Coronary artery (tissue), 2 donors: ENCODE measurements around the gene LACTB.

Source experiments
- DNase-seq: peaks from one replicate; pipeline ENCODE4 v3.0.0-alpha.2; 2017; ENCODE audit warnings: low spot score
- H3K27ac ChIP-seq, 2 donors: fragments of 200-600 bp; sonication (generic); one replicate each; pipeline ENCODE4 v1.5.1; 2016 to 2019
- H3K4me3 ChIP-seq: fragments of 200-600 bp; sonication (generic); 2 replicates; pipeline ENCODE4 v1.5.1; 2016; ENCODE audit warnings: mild to moderate bottlenecking, moderate library complexity
- CTCF ChIP-seq: fragments of 200-600 bp; sonication (generic); IDR thresholded peaks from one replicate; pipeline ENCODE4 v1.5.1; 2019; ENCODE audit warnings: antibody characterized with exemption

The LACTB gene

GRCh38 chr15:63110428-63111026 lies 11.1 kb upstream of the LACTB start:
- DNase-seq = no peak
- no peak overlapping the region for H3K27ac ChIP-seq
- TF ChIP-seq CTCF = no peak
- no peak overlapping the region for H3K4me3 ChIP-seq

- DNase-seq = no peak
- H3K27ac ChIP-seq = no peak overlapping the region
- H3K4me3 ChIP-seq = no peak overlapping the region
- no peak for TF ChIP-seq CTCF
These were observed 10.2 kb upstream of the LACTB start for GRCh38 chr15:63111481-63111880.

- TF ChIP-seq CTCF = no peak
- no peak overlapping the region for H3K27ac ChIP-seq
- no peak for DNase-seq
- no peak overlapping the region for H3K4me3 ChIP-seq
These were observed 8.8 kb upstream of the LACTB start for GRCh38 chr15:63112871-63113270.

- Histone ChIP-seq H3K4me3 (no peak overlapping the region), H3K27ac (no peak overlapping the region)
- no peak for DNase-seq
- TF ChIP-seq CTCF = no peak
These were observed 7.2 kb upstream of the LACTB start for GRCh38 chr15:63114465-63114864.

GRCh38 chr15:63118854-63119253 lies 2.8 kb upstream of the LACTB start:
- DNase-seq = no peak
- no peak for TF ChIP-seq CTCF

GRCh38 chr15:63122002-63122875 lies 578 bp downstream of the LACTB start:
- Histone ChIP-seq H3K27ac (peak overlapping the region; percentile 94), H3K4me3 (peak overlapping the region; percentile 92)
- TF ChIP-seq CTCF = no peak
- DNase-seq = peak; percentile 95

More at GRCh38 chr15:63118854-63119253, 2.8 kb upstream of the LACTB start:
- Histone ChIP-seq H3K27ac (no peak overlapping the region), H3K4me3 (no peak overlapping the region)

GRCh38 chr15:63124506-63124905 lies 2.8 kb downstream of the LACTB start:
- Histone ChIP-seq H3K4me3 (no peak overlapping the region), H3K27ac (no peak overlapping the region)
- no peak for DNase-seq
- TF ChIP-seq CTCF = no peak
